Endothelial cell of umbilical vein (primary cell): ENCODE data around the gene PRKCZ. TPM values are rescaled to one million over a fixed set of nuclear protein-coding genes. Genes with fewer than 3 reads are reported as not detected.

ENCODE experiments used
- BruUV-seq: library from RNA; stranded (reverse); fragments of 400-500 nt; replicated peaks from 2 replicates; lab custom pipeline; 2021; lab: Mats Ljungman, UMichigan
- CTCF ChIA-PET: fragments of 300-600, 350-600 bp; sonication (Branson Sonifier 250); formaldehyde crosslinking; loops from one replicate; lab custom pipeline; 2021; ENCODE audit warnings: antibody characterized with exemption, inconsistent platforms; lab: Charles Lee
- POLR2A ChIA-PET: fragments of 300-600, 350-600 bp; sonication (Branson Sonifier 250); formaldehyde crosslinking; loops from one replicate; lab custom pipeline; 2021; ENCODE audit warnings: antibody characterized with exemption, inconsistent platforms; lab: Charles Lee
- DNase-seq: peaks from one replicate; pipeline ENCODE4 v3.0.0-alpha.2; 2011; ENCODE audit warnings: low read depth, low spot score
- FAIRE-seq: peaks from 2 replicates; lab custom pipeline; 2011; peaks lifted over from hg19 to GRCh38; lab: Jason Lieb, UNC
- H2AFZ ChIP-seq: 2 replicates; pipeline ENCODE4 v1.6.0; 2012; ENCODE audit warnings: low read depth, low read length, control low read depth, inconsistent platforms
- H3K27ac ChIP-seq: 2 replicates; pipeline ENCODE4 v1.5.1; 2011; ENCODE audit warnings: low read depth, mild to moderate bottlenecking, control low read depth, low read length, moderate library complexity; ENCODE audit not compliant: insufficient read depth
- H3K27me3 ChIP-seq, 2 experiments: 2 replicates each; pipeline versions ENCODE4 v1.6.0 to v1.6.1; 2011; ENCODE audit warnings: low read length in 2 of 2, mixed read lengths in 1 of 2; ENCODE audit not compliant: control insufficient read depth in 2 of 2, insufficient read depth in 2 of 2
- H3K36me3 ChIP-seq, 2 experiments: 2 replicates in 1 of 2; 3 replicates in 1 of 2; pipeline ENCODE4 v1.5.1; 2011; ENCODE audit warnings: low read length in 2 of 2, mild to moderate bottlenecking in 1 of 2, moderate library complexity in 1 of 2; ENCODE audit not compliant: control insufficient read depth in 2 of 2, insufficient read depth in 2 of 2; ENCODE audit errors: extremely low read depth in 1 of 2
- H3K4me1 ChIP-seq: 3 replicates; pipeline ENCODE4 v1.5.1; 2011; ENCODE audit warnings: mild to moderate bottlenecking, low read length; ENCODE audit not compliant: control insufficient read depth, insufficient read depth; ENCODE audit errors: extremely low read depth
- H3K4me2 ChIP-seq: 2 replicates; pipeline ENCODE4 v1.6.1; 2011; ENCODE audit warnings: low read length, control low read depth, mixed read lengths; ENCODE audit not compliant: insufficient read depth
- H3K4me3 ChIP-seq, 3 experiments: fragments of 200-600 bp in 1 of 3; sonication (generic), shearing (Covaris generic) in 1 of 3; replicated peaks in 1 of 3; 2 replicates each; pipeline ENCODE4 v1.5.1; 2011 to 2016; ENCODE audit warnings: control low read depth in 3 of 3, low read length in 3 of 3, mild to moderate bottlenecking in 2 of 3, inconsistent platforms in 1 of 3, low read depth in 1 of 3, moderate library complexity in 1 of 3; ENCODE audit not compliant: insufficient read depth in 1 of 3
- H3K79me2 ChIP-seq: 2 replicates; pipeline ENCODE4 v1.6.0; 2012; ENCODE audit warnings: low read length, inconsistent platforms; ENCODE audit not compliant: control insufficient read depth, insufficient read depth
- H3K9ac ChIP-seq: replicated peaks from 2 replicates; pipeline ENCODE3; 2011; ENCODE audit warnings: low read length, control low read depth; ENCODE audit not compliant: insufficient read depth; ENCODE audit errors: extremely low read depth
- H3K9me1 ChIP-seq: replicated peaks from 3 replicates; pipeline ENCODE4 v1.6.0; 2011; ENCODE audit warnings: mild to moderate bottlenecking, low read length; ENCODE audit not compliant: control insufficient read depth, insufficient read depth; ENCODE audit errors: extremely low read depth
- H3K9me3 ChIP-seq: replicated peaks from 2 replicates; pipeline ENCODE4 v1.5.1; 2012; ENCODE audit warnings: low read length, inconsistent platforms; ENCODE audit not compliant: control insufficient read depth, insufficient read depth
- H4K20me1 ChIP-seq: replicated peaks from 2 replicates; pipeline ENCODE3; 2011; ENCODE audit warnings: mild to moderate bottlenecking, low read length; ENCODE audit not compliant: control insufficient read depth, insufficient read depth; ENCODE audit errors: extremely low read depth
- CTCF ChIP-seq, 2 donors: IDR thresholded peaks; 1 replicate in 1 of 2; 2 replicates in 1 of 2; pipeline ENCODE4 v1.5.1; 2011; ENCODE audit warnings: low read length in 2 of 2, mild to moderate bottlenecking in 2 of 2, moderate library complexity in 2 of 2, control low read depth in 1 of 2, inconsistent platforms in 1 of 2, low read depth in 1 of 2; ENCODE audit not compliant: insufficient read depth in 1 of 2; ENCODE audit errors: extremely low read depth in 1 of 2
- EZH2 ChIP-seq: IDR thresholded peaks from 2 replicates; pipeline ENCODE4 v1.6.1; 2012; ENCODE audit warnings: borderline replicate concordance, low read depth, mild to moderate bottlenecking, moderate library complexity, low read length, inconsistent platforms; ENCODE audit not compliant: severe bottlenecking
- FOS ChIP-seq: IDR thresholded peaks from 2 replicates; pipeline ENCODE4 v1.6.1; 2011; ENCODE audit warnings: mild to moderate bottlenecking, low read length, moderate library complexity, borderline replicate concordance; ENCODE audit not compliant: insufficient read depth
- JUN ChIP-seq: IDR thresholded peaks from 2 replicates; pipeline ENCODE4 v1.6.1; 2011; ENCODE audit warnings: borderline replicate concordance, low read depth; ENCODE audit not compliant: insufficient read length, insufficient read depth
- MYC ChIP-seq: IDR thresholded peaks from one replicate; pipeline ENCODE4 v1.6.1; 2011; ENCODE audit warnings: mild to moderate bottlenecking, low read depth, low read length
- POLR2A ChIP-seq: IDR thresholded peaks from 2 replicates; pipeline ENCODE4 v1.6.1; 2012; ENCODE audit warnings: low read depth, mild to moderate bottlenecking, control low read depth, low read length
- POLR2AphosphoS5 ChIP-seq: IDR thresholded peaks from 2 replicates; pipeline ENCODE4 v1.6.1; 2012; ENCODE audit warnings: low read depth, mild to moderate bottlenecking, control low read depth, low read length, moderate library complexity; ENCODE audit not compliant: insufficient read depth
- dilution Hi-C: fragments of 300-500 bp; cut with MboI; formaldehyde crosslinking; loops from one replicate; pipeline ENCODE4 v1.15.0; 2019; ENCODE audit warnings: low sequenced_read_pairs; ENCODE audit not compliant: extremely low pct_ligation_motif_present
- intact Hi-C: fragments of 100-400 bp; cut with micrococcal nuclease; formaldehyde crosslinking; loops from one replicate; pipeline ENCODE4 v1.10.0; 2022
- polyA plus RNA-seq, 4 experiments: library from polyadenylated mRNA; depleted of rRNA in 3 of 4; stranded (reverse) in 3 of 4; unstranded in 1 of 4; fragments of >200 nt; gene quantifications; 2 replicates each; pipeline versions ENCODE4 v1.2.1 to v1.2.3, GENCODE V29; 2011 to 2012; ENCODE audit warnings: missing spikeins in 1 of 4
- total RNA-seq: library from RNA; stranded (reverse); gene quantifications from 2 replicates; pipeline ENCODE4 v1.2.3, GENCODE V29; 2021
- TF ChIP-seq, protein P1 (sequence below): IDR thresholded peaks from 2 replicates; pipeline ENCODE4 v1.6.1; 2011; ENCODE audit not compliant: insufficient read depth, insufficient read length

PRKCZ gene
- total and polyA plus RNA-seq, 2 donors (not counting 3 experiments of a cell fraction or from before 2014, with no cell fraction given): 0.22 to 1.7 TPM

- peak overlapping the region; percentile 46 to 85 (median 81) for H3K4me3 ChIP-seq
- FAIRE-seq (peak; percentile 96), DNase-seq (peak; percentile 89)
- H2AFZ ChIP-seq: peak overlapping the region; percentile 98
- no peaks in the 10 kb centered on the region for H3K9me3 ChIP-seq
- H4K20me1 ChIP-seq: no peaks in the 10 kb centered on the region
- dilution Hi-C loops: loop anchor here (10.0 kb wide), 1 partner anchor 176 kb away; no protein-coding TSS in a partner anchor
- CTCF ChIA-PET: interaction anchor here (0.6 to 12.3 kb wide), 15 partner anchors 10 to 215 kb away, joined by 3 to 631 read pairs (median 4); partner anchors contain the start of genes MORN1 and RER1
- POLR2A ChIA-PET: interaction anchor here (0.6 to 1.7 kb wide), 9 partner anchors 8 to 1152 kb away, joined by 3 to 9 read pairs (median 5); no protein-coding TSS in a partner anchor
- BruUV-seq: no TSS peak
- peak overlapping the region; percentile 77 for H3K9ac ChIP-seq
- TF ChIP-seq JUN: no peak
- TF ChIP-seq MYC: peak; percentile 58
- no peak for TF ChIP-seq CTCF (IDR thresholded peaks at IDR 0.05; ENCODE audit: extremely low read depth in 1 of 2, insufficient read depth in 1 of 2, low read depth in 1 of 2, low read length in 2 of 2)
- no peak for TF ChIP-seq EZH2
- no peak for TF ChIP-seq FOS
- TF ChIP-seq, protein P1, sequence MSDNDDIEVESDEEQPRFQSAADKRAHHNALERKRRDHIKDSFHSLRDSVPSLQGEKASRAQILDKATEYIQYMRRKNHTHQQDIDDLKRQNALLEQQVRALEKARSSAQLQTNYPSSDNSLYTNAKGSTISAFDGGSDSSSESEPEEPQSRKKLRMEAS: peak; percentile 2
- peak; percentile 46 for TF ChIP-seq POLR2AphosphoS5
- TF ChIP-seq POLR2A: peak; percentile 72
- intact Hi-C loops: loop anchor here (1.0 to 10.0 kb wide), 5 partner anchors 28 to 1226 kb away; partner anchors contain the start of gene PRXL2B
- no peaks in the 10 kb centered on the region for H3K9me1 ChIP-seq
- no peaks in the 10 kb centered on the region for H3K36me3 ChIP-seq
- peaks cover 6% of the 10 kb centered on the region for H3K4me1 ChIP-seq
- H3K27me3 ChIP-seq: no peaks in the 10 kb centered on the region
- H3K4me2 ChIP-seq: peak overlapping the region; percentile 97
- H3K27ac ChIP-seq: peak overlapping the region; percentile 62
- no peaks in the 10 kb centered on the region for H3K79me2 ChIP-seq
These were observed 149.0 kb downstream of the PRKCZ start for GRCh38 chr1:2199042-2199810.
